Measurements from ENCODE around the gene CDC42BPB. TPM values are rescaled to one million over a fixed set of nuclear protein-coding genes. Genes with fewer than 3 reads are reported as not detected.

Gene CDC42BPB
- total RNA-seq, 1 experiment from 2014 or later: 103 TPM

GRCh38 chr14:102991376-102991775 lies 66.0 kb downstream of the CDC42BPB start:
- TF ChIP-seq CTCF (conservative IDR thresholded peaks at IDR 0.05): no peak
- no peak overlapping the region for H3K4me2 ChIP-seq (ENCODE audit: insufficient read depth, insufficient read length, low read length)
- no peak overlapping the region for H4K91ac ChIP-seq (ENCODE audit: insufficient read length, low read depth, low read length)
- Mint-ChIP-seq H3K27ac (no peak overlapping the region), H3K4me3 (no peak overlapping the region; a peak in 1 of 5 replicates), H3K27me3 (ENCODE audit: low read depth) (no peaks in the 10 kb centered on the region), H3K9me3 (peaks cover 18 to 21% of the 10 kb centered on the region in 2 experiments), H3K4me1 (peaks cover 0 to 8% of the 10 kb centered on the region in 2 experiments; a peak in 3 of 4 replicates), H3K36me3 (ENCODE audit: insufficient read depth in 1 of 3, low read depth in 3 of 3) (peaks cover 55 to 78% (median 76%) of the 10 kb centered on the region in 3 experiments)
- no peak overlapping the region for H3T11ph ChIP-seq (ENCODE audit: low read length)
- H3K14ac ChIP-seq (ENCODE audit: insufficient read depth, low read length): no peak overlapping the region
- no peak overlapping the region for H2BK20ac ChIP-seq (ENCODE audit: low read depth, low read length, poor library complexity, severe bottlenecking)
- no peaks in the 10 kb centered on the region for H3K4me1 ChIP-seq (ENCODE audit: insufficient read depth, low read length)
- no peak overlapping the region for H4K8ac ChIP-seq (replicated peaks; ENCODE audit: insufficient read length, low read depth, low read length)
- no peak overlapping the region for H3K18ac ChIP-seq (ENCODE audit: insufficient read length, low read depth, low read length)
- no peaks in the 10 kb centered on the region for H3K23me2 ChIP-seq (ENCODE audit: insufficient read length, low read depth, low read length, poor library complexity, severe bottlenecking)
- H3K9ac ChIP-seq (ENCODE audit: extremely low read depth, insufficient read length, low read length): no peak overlapping the region
- H3K79me2 ChIP-seq (ENCODE audit: insufficient read depth, low read length): no peaks in the 10 kb centered on the region
- no peak overlapping the region for H2AK5ac ChIP-seq (ENCODE audit: insufficient read length, low read length)
- no peak overlapping the region for H2BK15ac ChIP-seq (ENCODE audit: low read depth, low read length)
- WGBS (ENCODE audit: extremely low coverage, insufficient read length, low lambda C conversion rate): no CpG with 5 or more reads among the region's 3 CpGs
- no peak overlapping the region for H3K4ac ChIP-seq (ENCODE audit: low read depth, low read length)
- no peak overlapping the region for H3K23ac ChIP-seq (ENCODE audit: insufficient read length, low read depth, low read length)
- H2BK120ac ChIP-seq (ENCODE audit: low read depth, low read length, poor library complexity, severe bottlenecking): no peak overlapping the region
- no peaks in the 10 kb centered on the region for H3K9me3 ChIP-seq (ENCODE audit: control insufficient read depth, low read depth, low read length)
- H4K20me1 ChIP-seq (ENCODE audit: control insufficient read depth, insufficient read depth, insufficient read length): no peaks in the 10 kb centered on the region
- no peak overlapping the region for H2BK12ac ChIP-seq (ENCODE audit: insufficient read length, low read depth, low read length)
- H3K27ac ChIP-seq (ENCODE audit: insufficient read length, low read depth, low read length): no peak overlapping the region
- no peak overlapping the region for H2BK5ac ChIP-seq (ENCODE audit: insufficient read length, low read length)
- H3K79me1 ChIP-seq (ENCODE audit: insufficient read depth, low read depth, low read length, poor library complexity, severe bottlenecking): no peaks in the 10 kb centered on the region
- no peak for DNase-seq
- H4K5ac ChIP-seq (ENCODE audit: insufficient read length, low read depth, low read length): no peak overlapping the region
- no peak overlapping the region for H3K56ac ChIP-seq (ENCODE audit: insufficient read length, low read depth, low read length)
- H3K27me3 ChIP-seq (ENCODE audit: insufficient read depth, low read length): no peaks in the 10 kb centered on the region
- no peak overlapping the region for H2AFZ ChIP-seq (ENCODE audit: low read length)

Data from H9 (cell line).